HCT116 (cell line): ENCODE results near the gene KLF2. TPM values are rescaled to one million over a fixed set of nuclear protein-coding genes. Genes with fewer than 3 reads are reported as not detected.

Experiments used
- ATAC-seq: fragments of 200-7000 bp; cut with Tn5 transposase; 2 replicates; pipeline ENCODE4 v1.9.1; 2020; ENCODE audit warnings: mild to moderate bottlenecking, moderate library complexity
- BruUV-seq: library from RNA; stranded (reverse); fragments of 400-500 nt; replicated peaks from 2 replicates; lab custom pipeline; 2021; lab: Mats Ljungman, UMichigan
- CTCF ChIA-PET: fragments of 300-600 bp; sonication (Branson Sonifier 250); formaldehyde crosslinking; loops from one replicate; lab custom pipeline; 2021; ENCODE audit warnings: antibody characterized with exemption; lab: Charles Lee
- POLR2A ChIA-PET: fragments of 300-600, 350-600 bp; sonication (Branson Sonifier 250); formaldehyde crosslinking; loops from one replicate; lab custom pipeline; 2021; ENCODE audit warnings: antibody characterized with exemption; lab: Charles Lee
- RAD21 ChIA-PET, 2 experiments: fragments of 300-600 bp; sonication (Branson Sonifier 250); formaldehyde crosslinking; loops; one replicate each; lab custom pipeline; 2023; ENCODE audit warnings: low total read pairs in 2 of 2; ENCODE audit not compliant: uncharacterized antibody in 2 of 2, unreplicated experiment in 2 of 2, low non-redundant PET in 1 of 2; lab: Charles Lee
- DNase-seq: peaks from one replicate; pipeline ENCODE4 v3.0.0-alpha.2; 2010; ENCODE audit warnings: low read depth, low spot score
- H2AFZ ChIP-seq: fragments of 200-600 bp; shearing (Covaris generic), sonication (generic); 2 replicates; pipeline ENCODE4 v1.6.1; 2017; ENCODE audit warnings: low read depth, mixed run types, mixed read lengths, antibody characterized with exemption, low read length; ENCODE audit not compliant: poor library complexity, severe bottlenecking
- H3K27ac ChIP-seq: 2 replicates; pipeline ENCODE4 v1.5.1; 2012; ENCODE audit warnings: low read depth, low read length
- H3K27me3 ChIP-seq: fragments of 200-600 bp; sonication (generic); 2 replicates; pipeline ENCODE4 v1.6.1; 2016; ENCODE audit warnings: mixed run types, low read length, mixed read lengths; ENCODE audit not compliant: insufficient read depth
- H3K36me3 ChIP-seq, 2 experiments: fragments of 200-500 bp in 1 of 2; fragments of 200-600 bp in 1 of 2; sonication (Bioruptor generic) in 1 of 2; sonication (generic) in 1 of 2; 2 replicates each; pipeline versions ENCODE4 v1.5.1 to v1.6.1; 2014 to 2016; ENCODE audit warnings: low read length in 2 of 2, inconsistent platforms in 1 of 2, mixed read lengths in 1 of 2, mixed run types in 1 of 2; ENCODE audit not compliant: insufficient read depth in 2 of 2, control insufficient read depth in 1 of 2
- H3K4me1 ChIP-seq, 2 experiments: fragments of 200-600 bp in 1 of 2; sonication (generic) in 1 of 2; 2 replicates each; pipeline versions ENCODE4 v1.5.1 to v1.6.1; 2012 to 2017; ENCODE audit warnings: low read length in 2 of 2, inconsistent platforms in 1 of 2, mild to moderate bottlenecking in 1 of 2, mixed read lengths in 1 of 2, mixed run types in 1 of 2, moderate library complexity in 1 of 2; ENCODE audit not compliant: insufficient read depth in 2 of 2, control insufficient read depth in 1 of 2
- H3K4me2 ChIP-seq: fragments of 200-600 bp; sonication (generic); 2 replicates; pipeline ENCODE4 v1.6.1; 2017; ENCODE audit warnings: mixed run types, low read length, mixed read lengths
- H3K4me3 ChIP-seq, 2 experiments: fragments of 200-600 bp in 1 of 2; sonication (generic) in 1 of 2; replicated peaks in 1 of 2; 2 replicates each; pipeline ENCODE4 v1.5.1; 2011 to 2016; ENCODE audit warnings: low read length in 2 of 2, control low read depth in 1 of 2, low read depth in 1 of 2, mild to moderate bottlenecking in 1 of 2, mixed read lengths in 1 of 2, mixed run types in 1 of 2
- H3K79me2 ChIP-seq: fragments of 200-600 bp; sonication (generic); 2 replicates; pipeline ENCODE4 v1.6.1; 2017; ENCODE audit warnings: mild to moderate bottlenecking, mixed run types, low read length, moderate library complexity, mixed read lengths; ENCODE audit not compliant: insufficient read depth
- H3K9ac ChIP-seq: fragments of 200-600 bp; sonication (generic); 2 replicates; pipeline ENCODE4 v1.6.1; 2016; ENCODE audit warnings: low read length, mixed read lengths
- H3K9me2 ChIP-seq: fragments of 200-600 bp; sonication (generic), shearing (Covaris generic); 2 replicates; pipeline ENCODE4 v1.6.1; 2017; ENCODE audit warnings: mixed run types, mild to moderate bottlenecking, moderate library complexity; ENCODE audit not compliant: insufficient read depth
- H3K9me3 ChIP-seq, 2 experiments: fragments of 200-500 bp in 1 of 2; fragments of 200-600 bp in 1 of 2; sonication (Bioruptor generic) in 1 of 2; sonication (generic) in 1 of 2; 2 replicates each; pipeline ENCODE4 v1.6.1; 2014 to 2017; ENCODE audit warnings: low read length in 2 of 2, mixed read lengths in 2 of 2, inconsistent platforms in 1 of 2, low read depth in 1 of 2, mild to moderate bottlenecking in 1 of 2, mixed run types in 1 of 2, moderate library complexity in 1 of 2; ENCODE audit not compliant: control insufficient read depth in 1 of 2, insufficient read depth in 1 of 2
- H4K20me1 ChIP-seq: fragments of 200-600 bp; sonication (generic), shearing (Covaris generic); 2 replicates; pipeline ENCODE4 v1.6.1; 2017; ENCODE audit warnings: mixed run types, mild to moderate bottlenecking, moderate library complexity; ENCODE audit not compliant: insufficient read depth
- CBX3 ChIP-seq: IDR thresholded peaks from 2 replicates; pipeline ENCODE4 v1.6.1; 2012; ENCODE audit warnings: low read depth
- FOSL1 ChIP-seq: IDR thresholded peaks from 2 replicates; pipeline ENCODE4 v1.6.1; 2012; ENCODE audit warnings: low read depth
- JUND ChIP-seq: IDR thresholded peaks from 2 replicates; pipeline ENCODE4 v1.6.1; 2012
- POLR2AphosphoS5 ChIP-seq: IDR thresholded peaks from 2 replicates; pipeline ENCODE4 v1.6.1; 2011; ENCODE audit warnings: mild to moderate bottlenecking, low read depth, low read length, moderate library complexity
- SIN3A ChIP-seq: IDR thresholded peaks from 2 replicates; pipeline ENCODE4 v1.6.1; 2012; ENCODE audit warnings: low read depth
- SP1 ChIP-seq: IDR thresholded peaks from 2 replicates; pipeline ENCODE4 v1.6.1; 2012; ENCODE audit warnings: low read depth
- SRF ChIP-seq: IDR thresholded peaks from 2 replicates; pipeline ENCODE4 v1.6.1; 2012; ENCODE audit warnings: low read depth
- ZFX ChIP-seq: fragments of 450-650 bp; IDR thresholded peaks from 2 replicates; pipeline ENCODE4 v1.6.1; 2017
- intact Hi-C: fragments of 100-400 bp; cut with micrococcal nuclease; formaldehyde crosslinking; loops from 2 replicates; pipeline ENCODE4 v1.10.0; 2022
- total RNA-seq: library from RNA; stranded (reverse); gene quantifications from one replicate; pipeline ENCODE4 v1.2.1, GENCODE V29; 2021; ENCODE audit not compliant: unreplicated experiment
- TF ChIP-seq, protein P1 (sequence below): IDR thresholded peaks from 2 replicates; pipeline ENCODE4 v1.6.1; 2012
- TF ChIP-seq, protein P2 (sequence below), 3 experiments: fragments of 200-600 bp in 1 of 3; sonication (generic) in 1 of 3; IDR thresholded peaks in 2 of 3; conservative IDR thresholded peaks in 1 of 3; 2 replicates each; pipeline ENCODE4 v1.5.1; 2012 to 2017; ENCODE audit warnings: low read depth in 2 of 3, low read length in 2 of 3, antibody characterized with exemption in 1 of 3, borderline replicate concordance in 1 of 3, control low read depth in 1 of 3, mild to moderate bottlenecking in 1 of 3, mixed read lengths in 1 of 3, mixed run types in 1 of 3, moderate library complexity in 1 of 3; ENCODE audit not compliant: insufficient read depth in 1 of 3
- TF ChIP-seq, protein P3 (sequence below): IDR thresholded peaks from 2 replicates; pipeline ENCODE4 v1.6.1; 2011; ENCODE audit warnings: mild to moderate bottlenecking, low read length, moderate library complexity; ENCODE audit not compliant: insufficient replicate concordance; ENCODE audit errors: extremely low read depth
- TF ChIP-seq, protein P4 (sequence below): IDR thresholded peaks from 2 replicates; pipeline ENCODE4 v1.6.1; 2012

The KLF2 gene
- total RNA-seq, 1 experiment from 2014 or later: 39.4 TPM

DNA sequence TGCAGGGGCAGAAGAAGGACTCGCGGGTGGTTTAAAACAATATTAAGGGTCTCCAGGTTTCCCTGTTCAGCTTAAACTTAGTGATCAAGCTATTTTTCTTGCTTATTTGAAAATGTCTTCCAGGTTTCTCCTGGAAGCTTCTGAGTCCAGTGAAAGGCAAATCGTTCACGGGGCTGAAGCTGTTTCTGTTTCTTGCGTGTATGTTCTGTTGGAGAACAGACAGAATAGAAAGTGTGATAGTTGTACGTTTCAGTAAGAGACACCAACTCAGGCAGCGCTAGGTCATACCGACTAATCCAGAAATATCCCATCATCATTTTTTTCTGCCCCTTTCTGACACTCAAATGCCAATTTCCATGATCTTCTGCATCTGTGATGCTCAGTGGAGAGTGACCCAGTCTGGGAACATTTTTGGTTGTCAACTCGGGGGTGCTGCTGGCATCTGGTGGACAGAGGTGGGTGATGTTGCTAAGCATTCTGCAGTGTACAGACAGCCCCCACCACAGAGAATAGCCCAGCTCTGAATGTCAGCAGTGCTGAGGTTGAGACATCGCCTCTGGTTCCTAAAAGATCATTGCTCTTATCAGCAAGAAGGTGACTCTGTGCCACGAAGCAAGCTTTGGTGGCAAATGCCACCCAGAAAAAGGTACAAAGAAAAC, 4.3 kb downstream of the KLF2 start (continued):
- TF ChIP-seq, protein P1, sequence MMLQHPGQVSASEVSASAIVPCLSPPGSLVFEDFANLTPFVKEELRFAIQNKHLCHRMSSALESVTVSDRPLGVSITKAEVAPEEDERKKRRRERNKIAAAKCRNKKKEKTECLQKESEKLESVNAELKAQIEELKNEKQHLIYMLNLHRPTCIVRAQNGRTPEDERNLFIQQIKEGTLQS: no peak
- TF ChIP-seq, protein P2, sequence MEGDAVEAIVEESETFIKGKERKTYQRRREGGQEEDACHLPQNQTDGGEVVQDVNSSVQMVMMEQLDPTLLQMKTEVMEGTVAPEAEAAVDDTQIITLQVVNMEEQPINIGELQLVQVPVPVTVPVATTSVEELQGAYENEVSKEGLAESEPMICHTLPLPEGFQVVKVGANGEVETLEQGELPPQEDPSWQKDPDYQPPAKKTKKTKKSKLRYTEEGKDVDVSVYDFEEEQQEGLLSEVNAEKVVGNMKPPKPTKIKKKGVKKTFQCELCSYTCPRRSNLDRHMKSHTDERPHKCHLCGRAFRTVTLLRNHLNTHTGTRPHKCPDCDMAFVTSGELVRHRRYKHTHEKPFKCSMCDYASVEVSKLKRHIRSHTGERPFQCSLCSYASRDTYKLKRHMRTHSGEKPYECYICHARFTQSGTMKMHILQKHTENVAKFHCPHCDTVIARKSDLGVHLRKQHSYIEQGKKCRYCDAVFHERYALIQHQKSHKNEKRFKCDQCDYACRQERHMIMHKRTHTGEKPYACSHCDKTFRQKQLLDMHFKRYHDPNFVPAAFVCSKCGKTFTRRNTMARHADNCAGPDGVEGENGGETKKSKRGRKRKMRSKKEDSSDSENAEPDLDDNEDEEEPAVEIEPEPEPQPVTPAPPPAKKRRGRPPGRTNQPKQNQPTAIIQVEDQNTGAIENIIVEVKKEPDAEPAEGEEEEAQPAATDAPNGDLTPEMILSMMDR (IDR thresholded peaks at IDR 0.05 in 2 of 3, conservative IDR thresholded peaks at IDR 0.05 in 1 of 3; ENCODE audit: borderline replicate concordance in 1 of 3, insufficient read depth in 1 of 3, low read depth in 2 of 3, low read length in 2 of 3): peak in 1 of 3 experiments; percentile 26; a peak in 3 of 6 replicates
- TF ChIP-seq, protein P3, sequence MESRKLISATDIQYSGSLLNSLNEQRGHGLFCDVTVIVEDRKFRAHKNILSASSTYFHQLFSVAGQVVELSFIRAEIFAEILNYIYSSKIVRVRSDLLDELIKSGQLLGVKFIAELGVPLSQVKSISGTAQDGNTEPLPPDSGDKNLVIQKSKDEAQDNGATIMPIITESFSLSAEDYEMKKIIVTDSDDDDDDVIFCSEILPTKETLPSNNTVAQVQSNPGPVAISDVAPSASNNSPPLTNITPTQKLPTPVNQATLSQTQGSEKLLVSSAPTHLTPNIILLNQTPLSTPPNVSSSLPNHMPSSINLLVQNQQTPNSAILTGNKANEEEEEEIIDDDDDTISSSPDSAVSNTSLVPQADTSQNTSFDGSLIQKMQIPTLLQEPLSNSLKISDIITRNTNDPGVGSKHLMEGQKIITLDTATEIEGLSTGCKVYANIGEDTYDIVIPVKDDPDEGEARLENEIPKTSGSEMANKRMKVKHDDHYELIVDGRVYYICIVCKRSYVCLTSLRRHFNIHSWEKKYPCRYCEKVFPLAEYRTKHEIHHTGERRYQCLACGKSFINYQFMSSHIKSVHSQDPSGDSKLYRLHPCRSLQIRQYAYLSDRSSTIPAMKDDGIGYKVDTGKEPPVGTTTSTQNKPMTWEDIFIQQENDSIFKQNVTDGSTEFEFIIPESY: no peak
- TF ChIP-seq ZFX: no peak
- no peak for TF ChIP-seq SRF

DNA sequence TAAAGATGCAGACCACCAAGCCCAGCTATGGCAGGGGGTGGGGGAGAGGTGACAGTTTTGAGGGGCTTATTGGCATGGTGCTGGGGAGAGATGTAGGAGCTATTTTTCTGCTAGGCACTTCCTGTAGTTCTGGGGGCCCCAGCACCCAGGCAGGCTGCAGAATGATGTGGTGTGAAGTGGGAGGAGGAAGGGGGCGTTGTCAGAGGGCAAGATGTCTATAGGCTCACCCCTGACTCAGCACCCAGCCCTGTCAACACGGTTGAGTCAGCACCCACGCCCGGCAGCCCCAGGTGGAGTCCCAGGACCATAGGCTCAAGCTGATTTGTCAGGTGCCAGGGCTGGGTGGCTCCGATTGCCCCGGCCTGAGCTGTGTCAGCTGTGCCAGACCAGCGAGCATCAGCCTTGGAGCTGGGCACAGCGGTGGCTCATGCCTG, 5.8 kb downstream of the KLF2 start:
- no peak overlapping the region for H2AFZ ChIP-seq
- CTCF ChIA-PET: interaction anchor here (1.2 to 2.0 kb wide), 3 partner anchors 9 to 53 kb away, joined by 4 to 6 read pairs (median 5); no protein-coding TSS in a partner anchor

More for the DNA sequence above, 5.8 kb downstream of the KLF2 start:
- intact Hi-C loops: no loop called here
- RAD21 ChIA-PET: no interaction called here
- ATAC-seq (peak; percentile 97), DNase-seq (peak; percentile 88)
- H3K9ac ChIP-seq: peak overlapping the region; percentile 32
- POLR2A ChIA-PET: interaction anchor here (0.6 to 4.3 kb wide), 3 partner anchors 9 to 262 kb away, joined by 3 to 32 read pairs (median 3); no protein-coding TSS in a partner anchor
- H3K36me3 ChIP-seq: peaks cover 5 to 11% of the 10 kb centered on the region in 2 experiments; a peak in 2 of 4 replicates
- H3K27ac ChIP-seq: no peak overlapping the region
- H3K4me1 ChIP-seq: peaks cover 10 to 33% of the 10 kb centered on the region in 2 experiments; a peak in 3 of 4 replicates
- H4K20me1 ChIP-seq: 0 out of 2 replicates have a peak, but pooled peaks cover 8% of the 10 kb centered on the region
- H3K79me2 ChIP-seq: peaks cover 19% of the 10 kb centered on the region
- TF ChIP-seq CBX3 (0 out of 2 replicates have a peak, but pooled peaks have one; percentile 39), SRF (no peak), SIN3A (peak; percentile 93), JUND (peak; percentile 65), FOSL1 (peak; percentile 59), ZFX (no peak), POLR2AphosphoS5 (peak; percentile 29; the same call in 1 of the 2 replicates), SP1 (peak; percentile 34; the same call in 1 of the 2 replicates)
- TF ChIP-seq, protein P4, sequence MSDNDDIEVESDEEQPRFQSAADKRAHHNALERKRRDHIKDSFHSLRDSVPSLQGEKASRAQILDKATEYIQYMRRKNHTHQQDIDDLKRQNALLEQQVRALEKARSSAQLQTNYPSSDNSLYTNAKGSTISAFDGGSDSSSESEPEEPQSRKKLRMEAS: peak; percentile 76; the same call in 1 of the 2 replicates
- H3K27me3 ChIP-seq: no peaks in the 10 kb centered on the region
- BruUV-seq: no TSS peak
- H3K9me3 ChIP-seq: no peaks in the 10 kb centered on the region
- peak overlapping the region; percentile 5 to 31; a peak in 1 of 4 replicates for H3K4me3 ChIP-seq
- H3K9me2 ChIP-seq: no peaks in the 10 kb centered on the region
- peak overlapping the region; percentile 66 for H3K4me2 ChIP-seq
